Pancreas (tissue), 10 donors: ENCODE results near the gene TK1. TPM values are rescaled to one million over a fixed set of nuclear protein-coding genes. Genes with fewer than 3 reads are reported as not detected.

Source experiments
- ATAC-seq, 4 donors: fragments of 200-7000 bp; cut with Tn5 transposase; one replicate each; pipeline versions ENCODE4 v1.8.0 to v1.9.1; 2020; ENCODE audit warnings: mild to moderate bottlenecking in 4 of 4, moderate library complexity in 4 of 4
- DNase-seq, 6 donors: peaks; one replicate each; pipeline ENCODE4 v3.0.0-alpha.2; 2020
- FAIRE-seq: peaks from 2 replicates; lab custom pipeline; 2012; peaks lifted over from hg19 to GRCh38; lab: Jason Lieb, UNC
- H3K27ac ChIP-seq, 4 donors: fragments of 200-600 bp; sonication (generic); 1 replicate in 3 of 4; 2 replicates in 1 of 4; pipeline versions ENCODE4 v1.5.0 to v1.8.0; 2020
- H3K27me3 ChIP-seq, 4 donors: fragments of 200-600 bp; one replicate each; pipeline ENCODE4 v1.8.0; 2021
- H3K36me3 ChIP-seq, 3 donors: fragments of 200-600 bp; sonication (generic) in 1 of 3; one replicate each; pipeline versions ENCODE4 v1.5.0 to v1.8.0; 2020 to 2021
- H3K4me1 ChIP-seq, 3 donors: fragments of 200-600 bp; one replicate each; pipeline ENCODE4 v1.8.0; 2021
- H3K4me3 ChIP-seq, 4 donors: fragments of 200-600 bp; sonication (generic) in 2 of 4; one replicate each; pipeline versions ENCODE4 v1.5.0 to v1.8.0; 2020 to 2021
- H3K9me3 ChIP-seq, 4 donors: fragments of 200-600 bp; one replicate each; pipeline ENCODE4 v1.8.0; 2021
- WGBS, 2 donors: extraction: QIAGEN DNeasy Blood & Tissue Kit; methylation state at CpG; one replicate each; pipeline ENCODE4 v1.1.7; 2013; 5-methylcytosine and 5-hydroxymethylcytosine counted together
- intact Hi-C, 3 donors: fragments of 100-400 bp; cut with DNase I; formaldehyde crosslinking; loops; one replicate each; pipeline versions ENCODE4 v1.11.1 to v1.14.2; 2022
- polyA plus RNA-seq, 2 donors: library from polyadenylated mRNA; stranded (reverse); fragments of 200-250 nt; gene quantifications; one replicate each; pipeline ENCODE4 v1.2.3, GENCODE V29; 2013
- total RNA-seq, 6 donors: library from RNA; stranded (reverse); fragmentation: NEBNext Ultra II Directional in 4 of 6; extraction: Animal tissue kit (Norgen Biotek cat#: 25700) in 4 of 6; gene quantifications; one replicate each; pipeline versions ENCODE4 v1.2.1 to v1.2.4, GENCODE V29; 2021 to 2023
- TF ChIP-seq, protein P1 (sequence below), 4 donors: fragments of 200-600 bp; sonication (generic) in 3 of 4; IDR thresholded peaks; one replicate each; pipeline versions ENCODE4 v1.5.0 to v1.8.0; 2021; ENCODE audit warnings: antibody characterized with exemption in 4 of 4
- donor health status: healthy with polysubstance abuse.
- donor health status: DM: no; HTN: no; CAD: no; lungs with moderate emphysema.
- donor health status: DM: no; HTN: no; CAD: no.
- donor health status: control.
- donor health status: control.
- donor health status: Bipolar disorder and iron deficiency.
- donor health status: DM: yes; HTN: yes; CAD: no.
- donor health status: DM: no; HTN: no; CAD: no.
- donor health status: DM: no; HTN: no; CAD: no.
- donor health status: DM: yes; HTN: yes; CAD: no.

The TK1 gene
- total and polyA plus RNA-seq, 8 donors = 1.2 to 4.2 (median 2.6) TPM

DNA sequence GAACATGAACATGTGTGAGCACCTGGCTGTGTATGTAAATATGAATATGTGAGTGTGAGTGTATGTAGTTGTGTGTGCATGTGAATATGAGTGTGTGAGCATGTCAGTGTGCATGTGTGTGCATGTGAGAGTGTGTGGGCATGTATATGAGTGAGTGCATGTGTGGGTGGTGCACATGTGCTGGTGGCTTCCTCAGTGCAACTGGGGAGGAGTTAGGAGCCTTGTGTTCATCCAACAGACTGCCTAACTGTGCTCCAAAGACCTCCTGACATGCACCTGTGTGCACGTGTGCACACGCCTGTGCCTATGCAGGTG, 46.0 kb upstream of the TK1 start:
- Histone ChIP-seq H3K36me3 (no peaks in the 10 kb centered on the region), H3K4me3 (no peak overlapping the region), H3K27me3 (peaks cover 0 to 19% (median 0%) of the 10 kb centered on the region in 4 donors), H3K27ac (no peak overlapping the region), H3K9me3 (no peaks in the 10 kb centered on the region), H3K4me1 (no peaks in the 10 kb centered on the region)
- WGBS, 2 donors = 82 to 93% methylated on average over 2 of the region's 2 CpGs
- DNase-seq = no peak
- intact Hi-C loops = no loop called here
- no peak for ATAC-seq
- TF ChIP-seq, protein P1, sequence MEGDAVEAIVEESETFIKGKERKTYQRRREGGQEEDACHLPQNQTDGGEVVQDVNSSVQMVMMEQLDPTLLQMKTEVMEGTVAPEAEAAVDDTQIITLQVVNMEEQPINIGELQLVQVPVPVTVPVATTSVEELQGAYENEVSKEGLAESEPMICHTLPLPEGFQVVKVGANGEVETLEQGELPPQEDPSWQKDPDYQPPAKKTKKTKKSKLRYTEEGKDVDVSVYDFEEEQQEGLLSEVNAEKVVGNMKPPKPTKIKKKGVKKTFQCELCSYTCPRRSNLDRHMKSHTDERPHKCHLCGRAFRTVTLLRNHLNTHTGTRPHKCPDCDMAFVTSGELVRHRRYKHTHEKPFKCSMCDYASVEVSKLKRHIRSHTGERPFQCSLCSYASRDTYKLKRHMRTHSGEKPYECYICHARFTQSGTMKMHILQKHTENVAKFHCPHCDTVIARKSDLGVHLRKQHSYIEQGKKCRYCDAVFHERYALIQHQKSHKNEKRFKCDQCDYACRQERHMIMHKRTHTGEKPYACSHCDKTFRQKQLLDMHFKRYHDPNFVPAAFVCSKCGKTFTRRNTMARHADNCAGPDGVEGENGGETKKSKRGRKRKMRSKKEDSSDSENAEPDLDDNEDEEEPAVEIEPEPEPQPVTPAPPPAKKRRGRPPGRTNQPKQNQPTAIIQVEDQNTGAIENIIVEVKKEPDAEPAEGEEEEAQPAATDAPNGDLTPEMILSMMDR (IDR thresholded peaks at IDR 0.05) = no peak
- no peak for FAIRE-seq

- FAIRE-seq = no peak
- Histone ChIP-seq H3K27me3 (peaks cover 0 to 19% (median 0%) of the 10 kb centered on the region in 4 donors), H3K36me3 (no peaks in the 10 kb centered on the region), H3K4me3 (no peak overlapping the region), H3K4me1 (no peaks in the 10 kb centered on the region), H3K27ac (no peak overlapping the region), H3K9me3 (no peaks in the 10 kb centered on the region)
- peak in 1 of 4 donors; percentile 42 for ATAC-seq
- DNase-seq = peak in 2 of 6 donors; percentile 23 to 62
- TF ChIP-seq, protein P1 (IDR thresholded peaks at IDR 0.05) = no peak
- intact Hi-C loops = no loop called here
- 18 to 30% methylated on average over 27 to 55 of the region's 55 CpGs for whole genome bisulfite sequencing, 2 donors
These were observed 45.4 kb upstream of the TK1 start for GRCh38 chr17:78231991-78232858.

- H3K27me3 ChIP-seq = peaks cover 0 to 19% (median 0%) of the 10 kb centered on the region in 4 donors
- WGBS, 2 donors = 20 to 28% methylated on average over 33 to 52 of the region's 52 CpGs
- intact Hi-C loops = no loop called here
- no peak within 1 kb of the TSS for H3K4me3 ChIP-seq
- no peak within 1 kb of the TSS for H3K27ac ChIP-seq
- no peaks in the 10 kb centered on the region for H3K4me1 ChIP-seq
- ATAC-seq = no peak
- DNase-seq = peak in 2 of 6 donors; percentile 24 to 70
- TF ChIP-seq, protein P1 (IDR thresholded peaks at IDR 0.05) = no peak
- no peak for FAIRE-seq
- no peaks in the 10 kb centered on the region for H3K9me3 ChIP-seq
- H3K36me3 ChIP-seq = no peaks in the 10 kb centered on the region
These were observed 44.4 kb upstream of the TK1 start, which contains the start of gene TMEM235 for GRCh38 chr17:78230996-78231935. Gene TMEM235 (plus strand): TSS chr17:78231631. CDS start chr17:78232024, 393 bp downstream.

DNA sequence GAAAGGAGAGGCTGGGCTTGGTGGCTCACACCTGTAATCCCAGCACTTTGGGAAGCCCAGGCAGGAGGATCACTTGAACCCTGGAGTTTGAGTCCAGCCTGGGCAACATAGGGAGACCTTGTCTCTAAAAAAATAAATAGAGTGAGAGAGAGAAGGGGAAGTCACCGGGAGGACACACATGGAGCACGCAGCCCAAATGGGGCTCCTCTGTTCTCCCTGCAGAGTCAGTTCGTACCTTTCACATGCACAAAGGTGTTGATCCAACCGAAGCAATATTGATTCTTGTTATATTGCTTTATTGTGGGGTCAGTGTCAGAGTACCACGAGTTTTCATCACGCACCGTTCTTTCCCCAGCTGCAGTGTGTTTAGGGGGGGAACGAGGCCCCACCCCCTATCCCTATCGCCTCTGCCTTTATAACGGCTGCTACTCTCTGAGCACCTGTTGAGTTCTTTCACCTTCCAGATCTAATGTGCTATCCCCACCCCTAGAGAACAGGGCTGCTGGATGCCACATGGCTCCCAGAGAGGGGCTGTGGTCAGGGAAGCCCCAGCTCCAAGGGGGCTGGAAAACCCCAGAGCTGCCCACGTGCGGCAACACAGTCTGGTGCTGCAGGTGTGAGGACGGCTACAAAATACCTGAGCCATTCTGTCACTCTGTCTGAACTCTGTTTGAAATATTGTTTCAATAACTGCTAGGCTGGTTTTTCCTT, 43.6 kb upstream of the TK1 start:
- intact Hi-C loops = no loop called here
- WGBS, 2 donors = 33 to 34% methylated on average over 13 of the region's 13 CpGs
- H3K9me3 ChIP-seq = no peaks in the 10 kb centered on the region
- no peak overlapping the region for H3K4me3 ChIP-seq
- peaks cover 0 to 19% (median 0%) of the 10 kb centered on the region in 4 donors for H3K27me3 ChIP-seq
- H3K27ac ChIP-seq = no peak overlapping the region
- ATAC-seq (peak in 1 of 4 donors; percentile 57), FAIRE-seq (no peak), DNase-seq (no peak)
- TF ChIP-seq, protein P1 (IDR thresholded peaks at IDR 0.05) = no peak
- H3K36me3 ChIP-seq = no peaks in the 10 kb centered on the region
- no peaks in the 10 kb centered on the region for H3K4me1 ChIP-seq
